GM13976 (cell line): ENCODE measurements around the gene LSAMP.
"Not testable (repeated sequence)": the region's sequence is repeated elsewhere in the genome, so short reads cannot be mapped to it uniquely, and the experiment has no call there.

ENCODE experiments used
- DNase-seq: peaks from one replicate; pipeline ENCODE4 v3.0.0; 2012; ENCODE audit warnings: low spot score
- in situ Hi-C: fragments of 300-500 bp; cut with MboI; formaldehyde crosslinking; loops from one replicate; pipeline ENCODE4 v1.12.0; 2022; ENCODE audit warnings: low sequenced_read_pairs, mixed read lengths, inconsistent platforms; ENCODE audit not compliant: unreplicated experiment
- TF ChIP-seq, protein P1 (sequence below): IDR thresholded peaks from 2 replicates; pipeline ENCODE4 v1.5.1; 2012; ENCODE audit warnings: borderline replicate concordance, mild to moderate bottlenecking; ENCODE audit not compliant: insufficient read depth; ENCODE audit errors: extremely low read depth, missing control alignments, control extremely low read depth

LSAMP gene

DNA sequence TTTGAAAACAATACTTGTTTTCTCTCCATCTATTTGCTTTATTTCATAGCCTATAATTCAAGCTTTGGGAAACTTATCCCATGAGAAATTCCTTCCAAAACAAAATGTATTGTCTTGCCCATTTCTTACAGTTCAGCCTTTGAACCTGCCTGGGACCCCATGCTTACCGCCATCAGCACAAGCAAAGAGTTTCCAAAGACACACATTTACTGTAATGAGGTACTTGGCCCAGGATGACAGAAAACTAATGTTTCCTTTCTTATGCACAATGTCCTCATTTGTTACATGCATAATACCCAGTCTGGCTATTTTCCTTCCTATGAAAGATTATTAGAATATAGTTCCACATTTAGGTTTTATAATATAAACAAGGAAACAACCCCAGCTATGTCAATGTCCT lies 641.6 kb downstream of the LSAMP start:
- TF ChIP-seq, protein P1, sequence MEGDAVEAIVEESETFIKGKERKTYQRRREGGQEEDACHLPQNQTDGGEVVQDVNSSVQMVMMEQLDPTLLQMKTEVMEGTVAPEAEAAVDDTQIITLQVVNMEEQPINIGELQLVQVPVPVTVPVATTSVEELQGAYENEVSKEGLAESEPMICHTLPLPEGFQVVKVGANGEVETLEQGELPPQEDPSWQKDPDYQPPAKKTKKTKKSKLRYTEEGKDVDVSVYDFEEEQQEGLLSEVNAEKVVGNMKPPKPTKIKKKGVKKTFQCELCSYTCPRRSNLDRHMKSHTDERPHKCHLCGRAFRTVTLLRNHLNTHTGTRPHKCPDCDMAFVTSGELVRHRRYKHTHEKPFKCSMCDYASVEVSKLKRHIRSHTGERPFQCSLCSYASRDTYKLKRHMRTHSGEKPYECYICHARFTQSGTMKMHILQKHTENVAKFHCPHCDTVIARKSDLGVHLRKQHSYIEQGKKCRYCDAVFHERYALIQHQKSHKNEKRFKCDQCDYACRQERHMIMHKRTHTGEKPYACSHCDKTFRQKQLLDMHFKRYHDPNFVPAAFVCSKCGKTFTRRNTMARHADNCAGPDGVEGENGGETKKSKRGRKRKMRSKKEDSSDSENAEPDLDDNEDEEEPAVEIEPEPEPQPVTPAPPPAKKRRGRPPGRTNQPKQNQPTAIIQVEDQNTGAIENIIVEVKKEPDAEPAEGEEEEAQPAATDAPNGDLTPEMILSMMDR, result no peak
- in situ Hi-C loops, result loop anchor here (25.0 kb wide), 1 partner anchor 966 kb away; no protein-coding TSS in a partner anchor
- DNase-seq, result no peak

DNA sequence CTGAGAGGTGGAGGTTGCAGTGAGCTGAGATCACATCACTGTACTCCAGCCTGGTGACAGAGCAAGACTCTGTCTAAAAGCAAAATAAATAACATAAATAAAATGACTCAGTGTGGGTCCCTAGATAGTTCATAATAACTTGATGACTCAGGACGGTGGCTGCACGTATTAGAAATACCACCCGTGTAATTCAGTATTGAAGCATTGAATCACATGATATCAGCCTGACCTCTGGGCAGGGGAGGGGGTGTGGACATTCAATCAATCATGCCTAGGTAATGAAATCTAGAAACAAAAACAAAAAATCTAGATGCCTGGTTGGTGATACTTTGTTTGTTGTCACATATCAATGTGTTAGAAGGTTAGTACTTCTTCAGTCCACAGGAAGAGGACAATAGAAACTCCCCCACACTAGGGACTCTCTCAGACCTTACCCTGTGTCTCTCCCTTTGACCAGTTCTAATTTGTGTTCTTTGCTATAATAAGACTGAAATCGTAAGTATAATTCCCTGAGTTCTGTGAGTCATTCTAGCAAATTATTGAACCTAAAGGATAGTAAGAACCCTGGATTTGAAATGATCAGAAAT lies 644.7 kb downstream of the LSAMP start:
- DNase-seq, result no peak
- in situ Hi-C loops, result loop anchor here (25.0 kb wide), 1 partner anchor 963 kb away; no protein-coding TSS in a partner anchor

GRCh38 chr3:115800065-115800464 lies 645.2 kb downstream of the LSAMP start:
- in situ Hi-C loops, result loop anchor here (25.0 kb wide), 1 partner anchor 963 kb away; no protein-coding TSS in a partner anchor
- DNase-seq, result not testable (repeated sequence)

More for the DNA sequence above, 644.7 kb downstream of the LSAMP start:
- TF ChIP-seq, protein P1, result no peak

DNA sequence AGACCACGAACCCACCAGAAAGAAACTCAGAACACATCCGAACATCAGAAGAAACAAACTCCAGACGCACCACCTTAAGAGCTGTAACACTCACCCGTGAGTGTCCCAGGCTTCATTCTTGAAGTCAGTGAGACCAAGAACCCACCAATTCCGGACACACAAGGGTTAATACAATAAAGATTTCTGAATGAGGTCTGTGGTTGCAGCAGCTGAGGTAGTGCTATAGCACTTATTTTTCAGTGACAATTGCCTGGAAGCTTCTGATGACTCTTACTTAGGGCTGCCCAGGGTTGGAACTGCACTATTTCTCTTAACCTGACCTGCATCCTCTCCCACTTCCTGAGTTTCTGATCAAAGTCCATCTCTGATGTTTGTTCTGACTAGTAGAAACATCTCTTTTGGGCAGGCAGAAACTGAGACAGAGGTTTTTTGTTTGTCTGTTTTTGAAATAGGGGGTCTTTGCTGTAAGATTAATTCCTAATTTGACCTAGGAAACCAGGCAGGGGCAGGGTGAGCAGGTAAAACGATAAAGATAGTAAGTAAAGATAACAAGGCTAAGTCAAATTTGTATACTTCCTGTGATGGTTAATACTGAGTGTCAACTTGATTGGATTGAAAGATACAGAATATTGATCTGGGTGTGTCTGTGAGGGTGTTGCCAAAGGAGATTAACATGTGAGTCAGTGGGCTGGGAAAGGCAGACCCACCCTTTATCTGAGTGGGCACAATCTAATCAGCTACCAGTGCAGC lies 652.9 kb downstream of the LSAMP start:
- DNase-seq, result no peak
- in situ Hi-C loops, result no loop called here
- TF ChIP-seq, protein P1, result no peak

- DNase-seq, in situ Hi-C loops: not testable (repeated sequence)
Observed at GRCh38 chr3:115791271-115792153, 653.8 kb downstream of the LSAMP start.

GRCh38 chr3:115790759-115791158 lies 654.5 kb downstream of the LSAMP start:
- TF ChIP-seq, protein P1, result no peak
- no peak for DNase-seq
- in situ Hi-C loops, result no loop called here

DNA sequence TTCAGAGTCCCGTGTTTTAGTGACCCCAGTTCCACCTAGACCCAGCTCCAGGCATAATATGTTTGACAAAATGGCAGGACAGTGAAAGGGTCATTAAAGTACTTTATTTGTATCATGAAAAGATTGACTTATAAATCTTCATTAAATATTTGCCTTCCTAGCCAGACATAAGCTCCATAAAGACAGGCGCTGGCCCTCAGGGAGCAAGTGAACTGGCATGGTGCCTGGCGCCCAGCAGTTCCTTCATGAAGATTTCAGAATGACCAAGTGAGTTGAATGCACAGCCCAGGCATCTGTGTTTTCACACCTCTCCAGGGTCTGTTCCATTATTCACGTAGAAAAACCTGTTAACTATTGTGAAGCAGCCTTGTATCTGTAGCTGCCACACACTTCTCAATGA lies 655.8 kb downstream of the LSAMP start:
- no peak for DNase-seq
- TF ChIP-seq, protein P1, result no peak
- in situ Hi-C loops, result no loop called here
